ENCODE data around the gene ARID5B. TPM values are rescaled to one million over a fixed set of nuclear protein-coding genes. Genes with fewer than 3 reads are reported as not detected.
A peak's percentile ranks its signal among the peaks of the same experiment; 100 is the strongest.

ARID5B gene
- total RNA-seq, 1 experiment from 2014 or later, result 168 TPM

- no peak for TF ChIP-seq CTCF (IDR thresholded peaks at IDR 0.05; ENCODE audit: insufficient read depth in 1 of 2, low read depth in 1 of 2, low read length in 1 of 2, severe bottlenecking in 1 of 2, unreplicated experiment in 1 of 2)
- intact Hi-C loops (cut with micrococcal nuclease; ENCODE audit: unreplicated experiment), result no loop called here
- no TSS peak for BruUV-seq (replicated peaks)
- Histone ChIP-seq H3K27me3 (replicated peaks; ENCODE audit: control insufficient read depth, insufficient read depth, low read length) (no peaks in the 10 kb centered on the region), H3K36me3 (ENCODE audit: control insufficient read depth, insufficient read depth, low read length) (no peaks in the 10 kb centered on the region), H3K4me3 (ENCODE audit: low read depth, low read length) (no peak overlapping the region), H3K4me1 (peaks cover 42% of the 10 kb centered on the region), H3K9me3 (no peaks in the 10 kb centered on the region)
- no peak for DNase-seq
- POLR2A ChIA-PET, result no interaction called here
- Mint-ChIP-seq H3K27me3 (ENCODE audit: insufficient read depth, unreplicated experiment) (no peaks in the 10 kb centered on the region), H3K36me3 (ENCODE audit: insufficient read depth, unreplicated experiment) (peaks cover 16% of the 10 kb centered on the region), H3K4me1 (ENCODE audit: low read depth, unreplicated experiment) (peaks cover 32% of the 10 kb centered on the region), H3K9me3 (ENCODE audit: unreplicated experiment) (no peaks in the 10 kb centered on the region), H3K27ac (ENCODE audit: unreplicated experiment) (no peak overlapping the region), H3K4me3 (ENCODE audit: unreplicated experiment) (no peak overlapping the region)
- CTCF ChIA-PET, result interaction anchor here (0.6 to 2.8 kb wide), 12 partner anchors 32 to 283 kb away, joined by 3 to 17 read pairs (median 4); no protein-coding TSS in a partner anchor
Measured at GRCh38 chr10:61895898-61896600, 5.5 kb upstream of the ARID5B start.

GRCh38 chr10:61896854-61897661, 4.4 kb upstream of the ARID5B start:
- no TSS peak for BruUV-seq (replicated peaks)
- Mint-ChIP-seq H3K27ac (ENCODE audit: unreplicated experiment) (peak overlapping the region; percentile 99), H3K27me3 (ENCODE audit: insufficient read depth, unreplicated experiment) (no peaks in the 10 kb centered on the region), H3K9me3 (ENCODE audit: unreplicated experiment) (no peaks in the 10 kb centered on the region), H3K4me1 (ENCODE audit: low read depth, unreplicated experiment) (peaks cover 32% of the 10 kb centered on the region), H3K36me3 (ENCODE audit: insufficient read depth, unreplicated experiment) (peaks cover 26% of the 10 kb centered on the region), H3K4me3 (ENCODE audit: unreplicated experiment) (no peak overlapping the region)
- Histone ChIP-seq H3K36me3 (ENCODE audit: control insufficient read depth, insufficient read depth, low read length) (no peaks in the 10 kb centered on the region), H3K9me3 (no peaks in the 10 kb centered on the region), H3K4me1 (peaks cover 42% of the 10 kb centered on the region), H3K4me3 (ENCODE audit: low read depth, low read length) (no peak overlapping the region), H3K27me3 (replicated peaks; ENCODE audit: control insufficient read depth, insufficient read depth, low read length) (no peaks in the 10 kb centered on the region)
- DNase-seq, result peak; percentile 78 to 83
- intact Hi-C loops (cut with micrococcal nuclease; ENCODE audit: unreplicated experiment), result loop anchor here (1.0 kb wide), 2 partner anchors 47 to 348 kb away; no protein-coding TSS in a partner anchor
- peak; percentile 71 to 88 for TF ChIP-seq CTCF (IDR thresholded peaks at IDR 0.05; ENCODE audit: insufficient read depth in 1 of 2, low read depth in 1 of 2, low read length in 1 of 2, severe bottlenecking in 1 of 2, unreplicated experiment in 1 of 2)
- ChIA-PET POLR2A (interaction anchor here (0.6 kb wide), 1 partner anchor 115 kb away, joined by 5 read pairs; no protein-coding TSS in a partner anchor), CTCF (interaction anchor here (0.6 to 2.8 kb wide), 30 partner anchors 8 to 471 kb away, joined by 3 to 17 read pairs (median 4); no protein-coding TSS in a partner anchor)

Measured in Caco-2 (cell line).